Stimulated activated naive B cell treated with anti-CD40 and anti-IgM and Interleukin-4, amounts not matched to agents 10 μg/mL and 1 μg/mL and 100 μg/mL, for 72 hours (primary cell): ENCODE measurements around the gene KSR1.

ENCODE experiments used
- ATAC-seq, 2 donors: fragments of 150-1000 bp; cut with Tn5 transposase; replicated peaks; 2 replicates each; pipeline ENCODE4 v1.10.0; 2021; ENCODE audit warnings: moderate library complexity in 1 of 2
- DNase-seq: peaks from one replicate; pipeline ENCODE4 v3.0.0; 2021
- H3K27ac Mint-ChIP-seq: one replicate; pipeline ENCODE4 v1.8.0; 2022; ENCODE audit warnings: mild to moderate bottlenecking, mixed read lengths
- H3K27me3 Mint-ChIP-seq, 2 donors: one replicate each; pipeline ENCODE4 v1.8.0; 2022; ENCODE audit warnings: mixed read lengths in 2 of 2
- H3K36me3 Mint-ChIP-seq, 2 donors: one replicate each; pipeline ENCODE4 v1.8.0; 2022; ENCODE audit warnings: mixed read lengths in 2 of 2, mild to moderate bottlenecking in 1 of 2
- H3K4me1 Mint-ChIP-seq, 2 donors: one replicate each; pipeline ENCODE4 v1.8.0; 2022; ENCODE audit warnings: mixed read lengths in 2 of 2, mild to moderate bottlenecking in 1 of 2
- H3K4me3 Mint-ChIP-seq, 2 donors: one replicate each; pipeline ENCODE4 v1.8.0; 2022; ENCODE audit warnings: mild to moderate bottlenecking in 2 of 2, mixed read lengths in 2 of 2, moderate library complexity in 1 of 2
- H3K9me3 Mint-ChIP-seq, 2 donors: one replicate each; pipeline ENCODE4 v1.8.0; 2022; ENCODE audit warnings: mixed read lengths in 2 of 2, mild to moderate bottlenecking in 1 of 2

KSR1 gene

DNA sequence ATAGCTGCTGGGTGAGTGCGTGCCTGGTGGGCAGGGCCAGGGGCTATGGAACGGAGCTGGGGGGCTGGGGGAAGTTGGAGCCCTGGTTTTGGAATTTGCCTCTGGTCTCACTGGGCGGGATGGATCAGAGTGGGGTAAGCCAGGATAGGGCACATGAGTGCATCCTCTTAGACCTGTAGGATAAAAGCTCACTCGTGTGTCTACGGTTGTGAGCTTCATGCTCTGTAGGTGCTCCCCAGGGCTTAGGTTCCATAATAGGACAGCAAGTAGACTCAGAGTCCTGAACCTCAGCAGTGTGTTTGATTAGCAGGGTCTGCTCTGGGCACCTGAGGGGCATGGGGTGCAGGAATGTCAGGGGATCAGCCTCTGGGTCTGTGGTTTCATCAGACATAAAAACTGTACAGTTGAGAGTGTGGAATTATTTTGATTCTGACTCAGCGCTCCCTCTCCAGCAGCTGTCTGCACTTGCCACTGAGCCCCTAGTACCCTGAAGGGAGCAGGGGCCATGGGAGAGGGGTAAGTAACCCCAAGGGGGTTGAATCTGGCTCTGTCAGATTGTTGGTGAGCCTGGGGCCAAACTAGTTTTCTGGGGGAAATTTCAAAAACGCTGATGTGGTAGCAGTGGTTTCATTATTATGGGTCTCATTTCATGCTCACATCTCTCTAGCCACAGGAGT lies 90.5 kb downstream of the KSR1 start:
- H3K27me3 Mint-ChIP-seq = no peaks in the 10 kb centered on the region
- peak overlapping the region; percentile 84 for H3K27ac Mint-ChIP-seq
- no peaks in the 10 kb centered on the region for H3K9me3 Mint-ChIP-seq
- peak; percentile 51 for DNase-seq
- H3K4me1 Mint-ChIP-seq = peaks cover 53 to 63% of the 10 kb centered on the region in 2 donors
- peaks cover 9 to 10% of the 10 kb centered on the region in 2 donors for H3K36me3 Mint-ChIP-seq
- H3K4me3 Mint-ChIP-seq = peak overlapping the region; percentile 40 to 60
- peak; percentile 26 to 36 for ATAC-seq

DNA sequence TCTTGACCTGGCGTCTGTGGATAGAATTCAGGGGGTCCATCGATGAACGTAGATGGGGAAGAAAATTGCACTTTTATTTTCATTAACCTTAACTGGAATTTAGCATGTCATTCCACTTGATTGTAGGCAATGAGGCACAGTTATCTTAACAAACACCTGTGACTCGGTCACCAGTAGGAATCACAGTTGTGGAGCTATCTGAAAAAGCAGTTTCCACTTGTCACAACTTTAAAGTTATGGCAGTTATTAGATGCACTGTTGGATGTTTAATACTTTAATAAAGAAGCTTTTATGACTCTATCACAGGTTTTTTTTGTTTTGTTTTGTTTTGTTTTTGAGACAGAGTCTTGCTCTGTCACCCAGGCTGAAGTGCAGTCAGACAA lies 91.0 kb downstream of the KSR1 start:
- Mint-ChIP-seq H3K27ac (peak overlapping the region; percentile 84), H3K36me3 (peaks cover 13 to 14% of the 10 kb centered on the region in 2 donors), H3K27me3 (no peaks in the 10 kb centered on the region), H3K4me3 (peak overlapping the region; percentile 40 to 60), H3K9me3 (no peaks in the 10 kb centered on the region), H3K4me1 (peaks cover 52 to 63% of the 10 kb centered on the region in 2 donors)
- no peak for DNase-seq
- no peak for ATAC-seq

DNA sequence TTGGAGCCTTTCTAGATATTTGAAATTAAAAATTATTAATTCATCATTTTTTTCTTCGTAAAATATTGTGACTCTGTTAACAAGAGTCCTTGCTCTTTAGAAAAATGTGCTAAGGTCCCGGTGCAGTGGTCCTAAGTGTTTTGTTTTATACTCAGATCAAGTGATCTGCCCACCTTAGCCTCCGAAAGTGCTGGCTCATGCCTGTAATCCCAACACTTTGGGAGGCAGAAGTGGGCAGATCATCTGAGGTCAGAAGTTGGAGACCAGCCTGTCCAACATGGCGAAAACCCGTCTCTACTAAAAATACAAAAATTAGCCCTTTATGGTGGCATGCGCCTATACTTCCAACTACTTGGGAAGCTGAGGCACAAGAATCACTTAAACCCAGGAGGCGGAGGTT lies 92.1 kb downstream of the KSR1 start:
- no peaks in the 10 kb centered on the region for H3K27me3 Mint-ChIP-seq
- no peak overlapping the region for H3K27ac Mint-ChIP-seq
- no peak for DNase-seq
- H3K4me1 Mint-ChIP-seq = peaks cover 53 to 63% of the 10 kb centered on the region in 2 donors
- no peak overlapping the region for H3K4me3 Mint-ChIP-seq
- H3K36me3 Mint-ChIP-seq = peaks cover 16 to 20% of the 10 kb centered on the region in 2 donors
- ATAC-seq = no peak
- H3K9me3 Mint-ChIP-seq = no peaks in the 10 kb centered on the region

GRCh38 chr17:27549251-27549893 lies 93.1 kb downstream of the KSR1 start:
- peaks cover 45 to 53% of the 10 kb centered on the region in 2 donors for H3K4me1 Mint-ChIP-seq
- H3K4me3 Mint-ChIP-seq = no peak overlapping the region
- H3K27ac Mint-ChIP-seq = no peak overlapping the region
- no peaks in the 10 kb centered on the region for H3K9me3 Mint-ChIP-seq
- DNase-seq (no peak), ATAC-seq (no peak)
- H3K36me3 Mint-ChIP-seq = peaks cover 20 to 22% of the 10 kb centered on the region in 2 donors
- no peaks in the 10 kb centered on the region for H3K27me3 Mint-ChIP-seq

DNA sequence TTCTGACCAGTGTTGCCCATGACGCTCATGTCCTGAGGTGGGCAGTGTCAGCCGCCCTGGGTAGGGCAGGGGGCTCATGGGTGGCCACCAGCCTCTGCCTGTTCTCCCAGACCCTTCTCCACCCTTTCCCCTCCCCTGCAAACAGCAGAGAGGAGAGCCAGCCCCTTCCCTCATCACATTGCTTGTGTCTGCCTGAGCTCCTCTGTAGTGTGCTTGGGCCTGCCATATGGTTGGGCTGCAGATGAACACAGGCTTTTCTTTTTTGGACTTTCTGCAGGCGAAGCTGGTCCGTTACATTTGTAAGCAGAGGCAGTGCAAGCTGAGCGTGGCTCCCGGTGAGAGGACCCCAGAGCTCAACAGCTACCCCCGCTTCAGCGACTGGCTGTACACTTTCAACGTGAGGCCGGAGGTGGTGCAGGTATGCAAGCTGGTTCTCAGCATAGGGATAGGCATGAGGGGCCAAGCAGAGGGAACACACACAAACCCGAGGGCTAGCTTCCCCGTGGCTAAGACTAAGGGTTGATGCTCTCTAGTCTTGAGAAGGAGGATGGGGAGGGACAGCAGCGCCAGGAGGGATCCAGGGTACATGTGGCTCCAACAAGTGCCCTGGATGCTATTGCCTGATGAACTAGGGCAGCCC lies 94.2 kb downstream of the KSR1 start:
- DNase-seq (no peak), ATAC-seq (no peak)
- no peak overlapping the region for H3K4me3 Mint-ChIP-seq
- H3K9me3 Mint-ChIP-seq = no peaks in the 10 kb centered on the region
- H3K36me3 Mint-ChIP-seq = peaks cover 24 to 27% of the 10 kb centered on the region in 2 donors
- peaks cover 41 to 49% of the 10 kb centered on the region in 2 donors for H3K4me1 Mint-ChIP-seq
- no peak overlapping the region for H3K27ac Mint-ChIP-seq
- no peaks in the 10 kb centered on the region for H3K27me3 Mint-ChIP-seq

- Mint-ChIP-seq H3K4me3 (no peak overlapping the region), H3K27ac (no peak overlapping the region), H3K36me3 (peaks cover 24 to 27% of the 10 kb centered on the region in 2 donors), H3K4me1 (peaks cover 37 to 44% of the 10 kb centered on the region in 2 donors), H3K9me3 (no peaks in the 10 kb centered on the region), H3K27me3 (no peaks in the 10 kb centered on the region)
- no peak for ATAC-seq
- DNase-seq = no peak
Observed at GRCh38 chr17:27550974-27551505, 94.8 kb downstream of the KSR1 start.

- Mint-ChIP-seq H3K9me3 (no peaks in the 10 kb centered on the region), H3K27ac (no peak overlapping the region), H3K27me3 (no peaks in the 10 kb centered on the region), H3K36me3 (peaks cover 26 to 30% of the 10 kb centered on the region in 2 donors), H3K4me1 (peaks cover 29 to 37% of the 10 kb centered on the region in 2 donors), H3K4me3 (no peak overlapping the region)
- DNase-seq (no peak), ATAC-seq (no peak)
Observed at GRCh38 chr17:27551701-27552248, 95.5 kb downstream of the KSR1 start.

- Mint-ChIP-seq H3K36me3 (peaks cover 31 to 33% of the 10 kb centered on the region in 2 donors), H3K4me3 (no peak overlapping the region), H3K27ac (peak overlapping the region; percentile 59), H3K9me3 (no peaks in the 10 kb centered on the region), H3K27me3 (no peaks in the 10 kb centered on the region), H3K4me1 (peaks cover 24 to 32% of the 10 kb centered on the region in 2 donors)
- DNase-seq = no peak
- peak in 1 of 2 donors; percentile 71 for ATAC-seq
Observed at GRCh38 chr17:27552276-27552732, 96.1 kb downstream of the KSR1 start.

DNA sequence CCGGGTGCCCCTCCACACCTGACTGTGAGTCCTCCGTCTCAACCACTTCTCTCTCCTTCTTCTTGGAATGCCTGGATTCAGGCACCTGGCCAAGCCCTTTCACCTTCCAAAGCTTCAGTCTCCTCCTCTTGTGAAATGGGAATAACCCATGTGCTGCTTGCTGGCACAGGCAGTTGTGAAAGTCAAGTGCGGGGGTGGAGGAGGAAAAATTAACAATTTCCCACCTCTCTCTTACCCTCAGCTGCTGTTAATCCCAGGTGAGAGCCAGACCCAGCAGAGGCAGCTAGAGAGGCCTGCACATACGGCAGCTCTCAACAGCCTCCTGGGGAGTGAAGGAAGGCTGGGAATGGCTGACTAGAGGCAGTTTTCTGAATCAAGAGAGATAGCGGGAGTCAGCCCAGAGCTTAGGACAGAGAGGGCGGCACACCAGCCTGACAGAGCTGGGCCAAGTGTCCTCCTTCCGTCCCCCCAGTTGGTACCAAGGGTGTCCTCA lies 96.8 kb downstream of the KSR1 start:
- DNase-seq = no peak
- no peak overlapping the region for H3K27ac Mint-ChIP-seq

DNA sequence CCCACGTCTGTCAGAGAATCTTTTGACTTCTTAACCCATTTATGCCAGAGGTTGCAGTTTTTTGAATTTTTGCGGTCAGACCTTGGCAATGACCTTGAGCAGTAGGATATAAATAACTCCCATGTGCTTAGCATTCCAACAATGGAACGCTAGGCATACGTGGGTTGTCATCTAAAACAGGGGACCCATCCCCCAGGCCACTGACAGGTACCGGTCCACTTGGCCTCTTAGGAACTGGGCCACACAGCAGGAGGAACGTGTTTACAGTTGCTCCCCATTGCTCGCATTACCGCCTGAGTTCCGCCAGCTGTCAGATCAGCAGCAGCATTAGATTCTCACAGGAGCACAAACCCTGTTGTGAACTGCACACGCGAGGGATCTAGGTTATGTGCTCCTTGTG lies 97.9 kb downstream of the KSR1 start:
- H3K36me3 Mint-ChIP-seq = peaks cover 45 to 46% of the 10 kb centered on the region in 2 donors

More for the DNA sequence above, 96.8 kb downstream of the KSR1 start:
- Mint-ChIP-seq H3K4me1 (peaks cover 24 to 27% of the 10 kb centered on the region in 2 donors), H3K4me3 (no peak overlapping the region), H3K27me3 (no peaks in the 10 kb centered on the region), H3K36me3 (peaks cover 34 to 38% of the 10 kb centered on the region in 2 donors), H3K9me3 (no peaks in the 10 kb centered on the region)
- no peak for ATAC-seq

GRCh38 chr17:27554911-27555310 lies 98.7 kb downstream of the KSR1 start:
- ATAC-seq (no peak), DNase-seq (no peak)
- H3K4me3 Mint-ChIP-seq = no peak overlapping the region
- no peaks in the 10 kb centered on the region for H3K27me3 Mint-ChIP-seq
- no peak overlapping the region for H3K27ac Mint-ChIP-seq
- peaks cover 51 to 52% of the 10 kb centered on the region in 2 donors for H3K36me3 Mint-ChIP-seq
- no peaks in the 10 kb centered on the region for H3K9me3 Mint-ChIP-seq
- peaks cover 26 to 33% of the 10 kb centered on the region in 2 donors for H3K4me1 Mint-ChIP-seq

More for the DNA sequence above, 97.9 kb downstream of the KSR1 start:
- Mint-ChIP-seq H3K27me3 (no peaks in the 10 kb centered on the region), H3K9me3 (no peaks in the 10 kb centered on the region), H3K4me1 (peaks cover 24 to 27% of the 10 kb centered on the region in 2 donors), H3K27ac (no peak overlapping the region), H3K4me3 (no peak overlapping the region)
- ATAC-seq = no peak
- no peak for DNase-seq

DNA sequence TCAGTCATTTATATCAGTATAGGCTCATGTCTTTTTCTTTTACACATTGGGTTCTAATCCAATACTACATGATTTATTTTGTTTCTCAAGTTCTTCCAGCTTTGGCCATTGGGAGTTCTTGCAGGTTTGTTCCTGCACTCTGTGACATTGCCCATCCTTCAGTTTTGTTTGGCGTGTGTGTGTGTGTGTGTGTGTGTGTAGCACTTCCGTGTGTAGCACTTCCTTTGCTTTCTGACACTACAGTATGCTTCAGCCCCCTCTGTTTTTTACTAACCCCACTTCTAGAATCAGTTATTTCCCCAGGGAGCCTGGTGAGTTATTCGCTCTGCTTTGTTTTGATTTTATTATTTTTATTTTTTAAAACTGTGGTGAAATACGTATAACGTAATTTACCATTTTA lies 99.1 kb downstream of the KSR1 start:
- no peak for DNase-seq
- no peak overlapping the region for H3K27ac Mint-ChIP-seq
- H3K27me3 Mint-ChIP-seq = no peaks in the 10 kb centered on the region
- peaks cover 24 to 33% of the 10 kb centered on the region in 2 donors for H3K4me1 Mint-ChIP-seq
- peak; percentile 54 to 62 for ATAC-seq
- H3K4me3 Mint-ChIP-seq = no peak overlapping the region
- peaks cover 50 to 52% of the 10 kb centered on the region in 2 donors for H3K36me3 Mint-ChIP-seq
- H3K9me3 Mint-ChIP-seq = no peaks in the 10 kb centered on the region

DNA sequence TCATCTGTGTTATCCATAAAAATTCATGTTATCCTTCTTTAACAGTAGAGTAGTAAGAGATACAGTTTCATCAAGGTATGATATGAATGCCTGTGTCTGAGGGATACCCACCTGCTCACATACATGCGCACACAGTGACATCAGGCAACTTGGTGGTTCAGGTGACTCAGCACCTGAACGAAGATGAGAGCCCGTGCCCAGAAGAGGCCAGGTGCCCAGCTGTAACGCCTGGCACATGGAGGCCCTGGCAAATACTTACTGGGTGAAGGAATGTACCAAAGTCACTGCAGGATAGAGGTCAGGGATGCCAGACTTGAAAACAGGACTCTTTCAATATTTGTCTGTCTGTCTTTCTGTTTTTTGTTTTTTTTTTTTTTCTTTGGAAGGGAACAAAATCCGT lies 102.1 kb downstream of the KSR1 start:
- DNase-seq = no peak
- no peak overlapping the region for H3K4me3 Mint-ChIP-seq
- H3K4me1 Mint-ChIP-seq = peaks cover 12 to 14% of the 10 kb centered on the region in 2 donors
- H3K27me3 Mint-ChIP-seq = no peaks in the 10 kb centered on the region
- H3K9me3 Mint-ChIP-seq = no peaks in the 10 kb centered on the region
- peaks cover 38 to 39% of the 10 kb centered on the region in 2 donors for H3K36me3 Mint-ChIP-seq
- no peak overlapping the region for H3K27ac Mint-ChIP-seq
- no peak for ATAC-seq
